T-cell (primary cell): Measurements from ENCODE around the gene SRPRB. TPM values are rescaled to one million over a fixed set of nuclear protein-coding genes. Genes with fewer than 3 reads are reported as not detected.

Experiments
- ATAC-seq, 4 experiments: fragments of 200-7000 bp in 3 of 4; fragments of 150-1000 bp in 1 of 4; cut with Tn5 transposase; replicated peaks in 1 of 4; 1 replicate in 3 of 4; 2 replicates in 1 of 4; pipeline ENCODE4 v1.10.0; 2021; ENCODE audit warnings: moderate library complexity in 3 of 4, mild to moderate bottlenecking in 2 of 4, moderate number of reproducible peaks in 1 of 4
- CTCF ChIA-PET, 2 donors: fragments of 300-600 bp; sonication (Branson Sonifier 250); formaldehyde crosslinking; loops; one replicate each; lab custom pipeline; 2022; ENCODE audit warnings: antibody characterized with exemption in 2 of 2; lab: Charles Lee
- POLR2A ChIA-PET, 2 donors: fragments of 300-600 bp; sonication (Branson Sonifier 250); formaldehyde crosslinking; loops; one replicate each; lab custom pipeline; 2022; ENCODE audit warnings: antibody characterized with exemption in 2 of 2; lab: Charles Lee
- DNase-seq, 35 experiments: peaks; one replicate each; pipeline versions ENCODE4 v3.0.0 to v3.0.0-alpha.2; 2013 to 2023
- H3K27ac ChIP-seq: one replicate; pipeline ENCODE4 v1.5.1; 2013; ENCODE audit warnings: low read length
- H3K27me3 ChIP-seq, 2 experiments: replicated peaks in 1 of 2; 1 replicate in 1 of 2; 2 replicates in 1 of 2; pipeline versions ENCODE4 v1.6.1 to v1.7.0; 2013; ENCODE audit warnings: low read length in 1 of 2, mixed read lengths in 1 of 2; ENCODE audit not compliant: control insufficient read depth in 2 of 2, insufficient read depth in 2 of 2; ENCODE audit errors: extremely low read depth in 1 of 2
- H3K36me3 ChIP-seq, 2 donors: 1 replicate in 1 of 2; 2 replicates in 1 of 2; pipeline versions ENCODE4 v1.6.1 to v1.7.0; 2013; ENCODE audit warnings: low read length in 1 of 2; ENCODE audit not compliant: control insufficient read depth in 2 of 2, insufficient read depth in 1 of 2; ENCODE audit errors: extremely low read depth in 1 of 2
- H3K4me1 ChIP-seq, 2 experiments: 1 replicate in 1 of 2; 2 replicates in 1 of 2; pipeline versions ENCODE4 v1.6.1 to v1.7.0; 2013; ENCODE audit warnings: low read length in 2 of 2, mixed read lengths in 1 of 2; ENCODE audit not compliant: insufficient read depth in 2 of 2, control insufficient read depth in 1 of 2; ENCODE audit errors: extremely low read depth in 1 of 2
- H3K4me3 ChIP-seq, 2 donors: 1 replicate in 1 of 2; 2 replicates in 1 of 2; pipeline versions ENCODE4 v1.5.1 to v1.7.0; 2013; ENCODE audit warnings: mild to moderate bottlenecking in 2 of 2, low read length in 1 of 2, moderate library complexity in 1 of 2; ENCODE audit not compliant: control insufficient read depth in 1 of 2; ENCODE audit errors: extremely low read depth in 1 of 2
- H3K9me3 ChIP-seq: 2 replicates; pipeline ENCODE4 v1.7.0; 2013
- H3K27ac Mint-ChIP-seq, 2 donors: one replicate each; pipeline ENCODE4 v1.8.0; 2020 to 2021; ENCODE audit warnings: mild to moderate bottlenecking in 2 of 2, mixed read lengths in 2 of 2
- H3K27me3 Mint-ChIP-seq, 2 donors: one replicate each; pipeline ENCODE4 v1.8.0; 2021 to 2022; ENCODE audit warnings: mixed read lengths in 2 of 2
- H3K36me3 Mint-ChIP-seq: one replicate; pipeline ENCODE4 v1.8.0; 2021; ENCODE audit warnings: mixed read lengths
- H3K4me1 Mint-ChIP-seq, 3 donors: one replicate each; pipeline ENCODE4 v1.8.0; 2020 to 2022; ENCODE audit warnings: mixed read lengths in 3 of 3, mild to moderate bottlenecking in 1 of 3
- H3K4me3 Mint-ChIP-seq, 3 donors: one replicate each; pipeline ENCODE4 v1.8.0; 2020 to 2022; ENCODE audit warnings: mild to moderate bottlenecking in 3 of 3, mixed read lengths in 3 of 3, moderate library complexity in 3 of 3
- H3K9me3 Mint-ChIP-seq, 3 donors: one replicate each; pipeline ENCODE4 v1.8.0; 2020 to 2022; ENCODE audit warnings: mixed read lengths in 3 of 3
- WGBS: methylation state at CpG from one replicate; pipeline ENCODE4 v1.1.5; 2013; ENCODE audit warnings: missing lambda C conversion rate; ENCODE audit not compliant: insufficient coverage; 5-methylcytosine and 5-hydroxymethylcytosine counted together
- total RNA-seq, 35 experiments: library from RNA in 6 of 35; stranded (reverse) in 6 of 35; fragments of 120-200 nt in 1 of 35; gene quantifications; one replicate each; pipeline versions ENCODE4 v1.2.1 to v1.2.4 and lab custom pipeline; 2013 to 2026

SRPRB gene, protein sequence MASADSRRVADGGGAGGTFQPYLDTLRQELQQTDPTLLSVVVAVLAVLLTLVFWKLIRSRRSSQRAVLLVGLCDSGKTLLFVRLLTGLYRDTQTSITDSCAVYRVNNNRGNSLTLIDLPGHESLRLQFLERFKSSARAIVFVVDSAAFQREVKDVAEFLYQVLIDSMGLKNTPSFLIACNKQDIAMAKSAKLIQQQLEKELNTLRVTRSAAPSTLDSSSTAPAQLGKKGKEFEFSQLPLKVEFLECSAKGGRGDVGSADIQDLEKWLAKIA
- total RNA-seq, result 10 to 100 TPM; 26.9 to 50.3 (median 45.6) TPM
- total RNA-seq (2013), result 45.7 TPM
- 30.8 to 307 (median 48.9) reads per million in 29 experiments for total RNA-seq (lab: John Stamatoyannopoulos, UW)

DNA sequence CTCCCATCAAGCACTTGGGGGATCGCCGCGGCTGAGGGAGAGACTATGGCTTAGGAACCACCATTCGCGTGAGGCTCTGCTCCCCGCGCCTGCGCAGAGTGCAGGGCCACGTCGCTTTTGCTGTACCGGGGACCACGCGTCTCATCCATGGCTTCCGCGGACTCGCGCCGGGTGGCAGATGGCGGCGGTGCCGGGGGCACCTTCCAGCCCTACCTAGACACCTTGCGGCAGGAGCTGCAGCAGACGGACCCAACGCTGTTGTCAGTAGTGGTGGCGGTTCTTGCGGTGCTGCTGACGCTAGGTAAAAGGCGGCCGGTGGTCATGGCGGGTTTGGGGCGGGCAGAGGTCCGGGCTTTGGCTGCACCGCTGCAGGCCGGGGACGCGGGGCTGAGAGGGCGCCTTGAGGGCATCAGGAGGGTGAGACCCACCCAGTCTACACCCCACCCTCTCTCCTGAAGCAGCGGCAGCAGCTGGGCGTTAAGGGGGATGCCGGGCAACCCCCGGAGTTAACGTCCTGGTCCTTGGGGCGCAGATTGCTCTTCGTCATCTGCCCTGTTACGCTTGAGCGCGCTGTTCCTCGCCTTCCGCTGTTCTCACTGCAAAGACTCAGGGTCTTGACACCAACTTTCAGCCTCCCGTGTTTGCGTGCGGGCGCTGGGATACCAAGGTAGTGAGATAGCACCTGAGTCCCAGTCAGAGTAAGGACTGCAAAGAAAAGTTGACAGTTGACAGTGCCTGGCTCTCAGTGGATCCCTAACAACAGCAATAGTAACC, at the start of gene SRPRB:
Gene SRPRB, plus strand, starts transcription at position 114 of the 774 bp plus-strand sequence. Its CDS starts 34 bp downstream, at position 148.
- H3K27ac Mint-ChIP-seq, result peak within 1 kb of the TSS; percentile 86 to 93
- peaks cover 3 to 29% of the 10 kb centered on the region in 2 donors for H3K36me3 ChIP-seq
- H3K4me3 ChIP-seq, result peak within 1 kb of the TSS; percentile 70 to 94
- H3K4me1 ChIP-seq, result peaks cover 3 to 14% of the 10 kb centered on the region in 2 experiments
- no peaks in the 10 kb centered on the region for H3K9me3 Mint-ChIP-seq
- no peaks in the 10 kb centered on the region for H3K9me3 ChIP-seq
- ChIA-PET POLR2A (interaction anchor here (0.5 to 0.7 kb wide), 5 partner anchors 14 to 1145 kb away, joined by 3 to 5 read pairs (median 3); no protein-coding TSS in a partner anchor), CTCF (interaction anchor here (0.6 to 2.6 kb wide), 3 partner anchors 12 to 346 kb away, joined by 3 to 11 read pairs (median 3); partner anchors contain the start of gene TOPBP1 (in 1 of the 2))
- peak within 1 kb of the TSS; percentile 95 to 99 (median 97) for H3K4me3 Mint-ChIP-seq
- peaks cover 20% of the 10 kb centered on the region for H3K36me3 Mint-ChIP-seq
- H3K27me3 ChIP-seq, result no peaks in the 10 kb centered on the region
- 0% methylated on average over 38 of the region's 53 CpGs for WGBS
- ATAC-seq (peak; percentile 97 to 99 (median 98)), DNase-seq (peak; percentile 84 to 97 (median 95))
- H3K27me3 Mint-ChIP-seq, result no peaks in the 10 kb centered on the region
- peak within 1 kb of the TSS; percentile 74 for H3K27ac ChIP-seq
- peaks cover 22 to 44% (median 42%) of the 10 kb centered on the region in 3 donors for H3K4me1 Mint-ChIP-seq

DNA sequence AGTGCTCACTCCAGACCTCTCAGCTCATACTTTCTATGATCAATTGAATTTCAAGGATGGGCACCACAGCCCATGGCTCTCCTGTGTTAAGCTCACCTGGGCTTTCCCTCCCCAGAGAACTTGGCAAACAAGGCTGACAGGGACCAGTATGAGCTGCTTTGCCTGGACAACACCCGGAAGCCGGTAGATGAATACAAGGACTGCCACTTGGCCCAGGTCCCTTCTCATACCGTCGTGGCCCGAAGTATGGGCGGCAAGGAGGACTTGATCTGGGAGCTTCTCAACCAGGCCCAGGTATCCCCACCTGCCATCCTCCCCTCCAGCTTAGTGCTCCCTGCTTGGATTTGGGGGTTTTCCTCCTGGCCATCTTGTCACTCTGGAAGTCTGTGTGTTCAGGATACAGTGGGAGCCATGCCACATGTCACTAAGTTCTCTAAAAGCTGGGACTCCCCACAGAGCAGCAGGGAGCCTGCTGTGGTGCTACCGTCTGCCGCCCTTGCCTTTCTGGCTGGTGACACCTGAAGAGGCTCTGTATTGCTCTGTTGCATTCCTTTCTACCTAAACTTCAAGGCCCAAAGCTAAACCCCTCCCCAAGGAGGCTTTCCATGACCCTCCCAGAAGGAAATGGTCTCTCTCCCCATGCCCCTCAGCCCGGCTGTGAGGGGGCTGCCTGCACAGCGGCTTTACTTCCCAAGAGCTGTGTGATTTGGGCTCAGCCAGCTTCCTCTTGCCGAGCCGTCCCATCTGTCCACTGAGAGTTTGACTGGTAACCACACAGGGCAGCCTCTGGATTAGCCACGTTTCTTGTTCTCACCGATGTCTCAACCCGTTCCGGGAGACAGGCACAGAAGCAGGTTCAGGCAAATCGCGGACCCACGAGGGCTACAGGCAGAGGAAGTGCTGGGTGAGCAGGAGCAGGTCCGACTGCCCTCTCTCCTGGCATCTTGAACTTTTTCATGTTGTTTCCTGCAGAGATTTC, 48.6 kb upstream of the SRPRB start:
- H3K9me3 Mint-ChIP-seq, result no peaks in the 10 kb centered on the region
- H3K9me3 ChIP-seq, result no peaks in the 10 kb centered on the region
- H3K36me3 Mint-ChIP-seq, result no peaks in the 10 kb centered on the region
- H3K4me1 ChIP-seq, result no peaks in the 10 kb centered on the region
- no peak overlapping the region for H3K4me3 Mint-ChIP-seq
- H3K4me3 ChIP-seq, result no peak overlapping the region
- ATAC-seq (no peak), DNase-seq (no peak)
- peaks cover 0 to 16% of the 10 kb centered on the region in 2 experiments for H3K27me3 ChIP-seq
- no peaks in the 10 kb centered on the region for H3K4me1 Mint-ChIP-seq
- CTCF ChIA-PET, result no interaction called here
- POLR2A ChIA-PET, result no interaction called here
- peaks cover 11 to 14% of the 10 kb centered on the region in 2 donors for H3K27me3 Mint-ChIP-seq
- no peak overlapping the region for H3K27ac ChIP-seq
- no peaks in the 10 kb centered on the region for H3K36me3 ChIP-seq
- 82% methylated on average over 15 of the region's 20 CpGs for WGBS
- no peak overlapping the region for H3K27ac Mint-ChIP-seq

DNA sequence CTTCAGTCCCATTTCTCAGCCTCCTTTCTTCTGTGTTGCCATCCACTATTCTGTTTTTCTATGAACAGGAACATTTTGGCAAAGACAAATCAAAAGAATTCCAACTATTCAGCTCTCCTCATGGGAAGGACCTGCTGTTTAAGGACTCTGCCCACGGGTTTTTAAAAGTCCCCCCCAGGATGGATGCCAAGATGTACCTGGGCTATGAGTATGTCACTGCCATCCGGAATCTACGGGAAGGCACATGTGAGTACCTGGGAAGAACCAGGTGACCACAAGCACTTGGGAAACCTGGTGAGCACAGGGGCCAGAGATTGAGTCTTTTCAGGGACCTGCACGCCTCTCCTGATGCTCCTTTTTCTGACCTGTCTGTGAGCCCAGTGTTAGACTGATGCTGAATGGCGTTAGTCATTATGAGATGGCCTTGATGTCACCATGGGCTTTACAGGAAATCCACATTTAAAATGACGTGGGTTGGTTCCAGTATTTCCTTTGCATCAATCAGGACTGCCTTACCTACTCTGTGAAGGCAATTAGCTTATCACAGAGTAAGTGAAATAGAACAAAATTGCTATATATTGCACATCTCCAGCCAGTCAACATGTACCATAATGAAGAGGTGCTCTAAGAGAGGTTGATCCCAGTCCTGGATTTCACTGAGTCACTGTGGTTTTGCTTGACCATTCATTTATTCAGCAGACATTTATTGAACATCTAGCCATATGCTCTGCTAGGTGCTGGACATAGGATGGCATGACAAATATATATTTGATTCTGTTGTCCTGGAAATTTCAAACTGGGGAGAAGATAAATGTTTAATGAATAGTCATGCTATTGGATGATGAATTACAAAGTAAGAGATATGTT, 47.7 kb upstream of the SRPRB start:
- Histone ChIP-seq H3K36me3 (no peaks in the 10 kb centered on the region), H3K9me3 (no peaks in the 10 kb centered on the region), H3K4me3 (no peak overlapping the region), H3K4me1 (no peaks in the 10 kb centered on the region), H3K27ac (no peak overlapping the region), H3K27me3 (peaks cover 0 to 16% of the 10 kb centered on the region in 2 experiments)
- H3K27me3 Mint-ChIP-seq, result peaks cover 11 to 14% of the 10 kb centered on the region in 2 donors
- ChIA-PET CTCF (no interaction called here), POLR2A (no interaction called here)
- no peaks in the 10 kb centered on the region for H3K36me3 Mint-ChIP-seq
- no peaks in the 10 kb centered on the region for H3K4me1 Mint-ChIP-seq
- H3K9me3 Mint-ChIP-seq, result no peaks in the 10 kb centered on the region
- no peak for ATAC-seq
- 73% methylated on average over 5 of the region's 6 CpGs for WGBS
- H3K4me3 Mint-ChIP-seq, result peak overlapping the region in 1 of 3 donors; percentile 15
- no peak overlapping the region for H3K27ac Mint-ChIP-seq
- no peak for DNase-seq

DNA sequence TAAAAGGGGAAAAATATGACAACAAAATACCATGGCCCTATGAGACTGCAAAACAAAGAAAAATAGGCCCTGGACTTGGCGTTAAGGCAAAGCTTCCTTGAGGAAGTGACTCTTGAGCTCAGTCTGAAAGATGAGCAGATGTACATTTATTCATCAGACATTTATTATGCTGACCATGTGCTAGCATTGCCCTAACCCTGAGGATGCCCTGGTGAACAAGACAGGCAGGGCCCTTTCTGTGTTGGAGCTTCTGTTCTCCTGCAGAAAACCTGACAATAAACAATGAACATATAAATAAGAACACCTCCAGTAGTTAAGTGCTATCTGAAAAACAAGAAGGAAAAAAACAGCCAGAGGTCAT, 47.1 kb upstream of the SRPRB start:
- DNase-seq (no peak), ATAC-seq (no peak)
- ChIA-PET CTCF (no interaction called here), POLR2A (no interaction called here)
- no peak overlapping the region for H3K27ac Mint-ChIP-seq
- Histone ChIP-seq H3K27ac (no peak overlapping the region), H3K4me1 (no peaks in the 10 kb centered on the region), H3K27me3 (peaks cover 0 to 16% of the 10 kb centered on the region in 2 experiments), H3K9me3 (no peaks in the 10 kb centered on the region), H3K36me3 (no peaks in the 10 kb centered on the region), H3K4me3 (no peak overlapping the region)
- no peaks in the 10 kb centered on the region for H3K36me3 Mint-ChIP-seq
- H3K27me3 Mint-ChIP-seq, result peaks cover 11 to 16% of the 10 kb centered on the region in 2 donors
- H3K9me3 Mint-ChIP-seq, result no peaks in the 10 kb centered on the region
- no peak overlapping the region for H3K4me3 Mint-ChIP-seq
- H3K4me1 Mint-ChIP-seq, result no peaks in the 10 kb centered on the region
- WGBS, result 67% methylated on average over 1 of the region's 1 CpG

DNA sequence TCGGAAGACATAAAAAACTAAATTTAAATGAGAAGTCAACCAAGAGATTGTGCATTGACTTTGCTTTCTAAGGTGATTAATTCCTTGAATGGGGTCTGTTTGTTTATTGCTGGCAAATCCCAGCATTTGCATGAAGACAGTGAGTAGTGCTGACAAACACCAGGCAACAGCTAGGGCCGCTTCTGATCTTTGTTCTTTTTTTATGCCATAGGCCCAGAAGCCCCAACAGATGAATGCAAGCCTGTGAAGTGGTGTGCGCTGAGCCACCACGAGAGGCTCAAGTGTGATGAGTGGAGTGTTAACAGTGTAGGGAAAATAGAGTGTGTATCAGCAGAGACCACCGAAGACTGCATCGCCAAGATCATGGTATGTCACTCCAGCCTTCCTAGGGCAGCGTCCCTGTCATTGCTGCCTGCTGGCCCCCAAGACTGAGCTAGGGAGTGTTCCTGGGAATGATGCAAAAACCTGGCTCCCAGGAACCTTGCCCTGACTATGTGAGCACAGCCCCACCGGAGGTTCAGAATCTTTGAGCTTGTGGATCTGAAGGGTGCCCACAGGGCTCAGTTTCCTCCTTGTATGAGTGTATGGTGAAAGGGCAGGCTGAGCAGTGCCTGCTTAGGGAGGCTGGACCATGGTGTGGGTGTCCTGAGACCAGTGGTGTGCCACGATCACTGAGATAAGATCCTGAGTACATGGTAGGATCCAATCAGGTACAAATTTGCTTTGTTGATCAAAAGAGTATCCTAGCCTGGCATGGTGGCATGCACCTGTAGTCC, 46.5 kb upstream of the SRPRB start:
- POLR2A ChIA-PET, result no interaction called here
- CTCF ChIA-PET, result no interaction called here
- Mint-ChIP-seq H3K9me3 (no peaks in the 10 kb centered on the region), H3K4me1 (no peaks in the 10 kb centered on the region), H3K27ac (no peak overlapping the region), H3K27me3 (peaks cover 16 to 22% of the 10 kb centered on the region in 2 donors), H3K4me3 (no peak overlapping the region), H3K36me3 (no peaks in the 10 kb centered on the region)
- ATAC-seq (no peak), DNase-seq (no peak)
- peaks cover 0 to 13% of the 10 kb centered on the region in 2 experiments for H3K27me3 ChIP-seq
- no peaks in the 10 kb centered on the region for H3K4me1 ChIP-seq
- H3K4me3 ChIP-seq, result no peak overlapping the region
- no peaks in the 10 kb centered on the region for H3K9me3 ChIP-seq
- no peaks in the 10 kb centered on the region for H3K36me3 ChIP-seq
- WGBS, result 87% methylated on average over 9 of the region's 9 CpGs
- H3K27ac ChIP-seq, result no peak overlapping the region
